ENCODE data around the gene CCDC149. TPM values are rescaled to one million over a fixed set of nuclear protein-coding genes. Genes with fewer than 3 reads are reported as not detected.

CCDC149 gene
- total RNA-seq, 1 donor from 2014 or later = 0.14 TPM

- intact Hi-C loops (cut with micrococcal nuclease) = no loop called here
These were observed 67.7 kb downstream of the CCDC149 start for GRCh38 chr4:24845132-24845531.

DNA sequence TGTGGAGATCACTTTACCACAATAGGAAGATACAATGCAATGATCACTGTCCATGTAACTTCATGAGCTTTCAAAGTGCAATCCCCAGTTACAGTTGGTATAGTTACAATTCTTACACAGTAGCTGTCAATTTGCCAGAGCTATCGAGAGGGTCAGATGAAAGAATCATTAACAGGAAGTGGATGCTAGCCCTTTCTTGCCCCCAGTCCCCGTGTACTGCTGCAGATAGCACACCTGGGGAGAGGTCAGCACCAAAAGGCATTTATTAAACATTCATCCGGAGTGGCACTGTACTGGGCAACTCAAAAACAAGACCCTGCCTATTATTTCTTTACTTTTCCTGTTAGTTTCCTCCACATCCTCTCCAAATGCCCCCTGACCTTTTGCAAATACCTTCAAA lies 69.7 kb downstream of the CCDC149 start:
- intact Hi-C loops (cut with micrococcal nuclease) = no loop called here

- intact Hi-C loops (cut with micrococcal nuclease) = no loop called here
These were observed 70.5 kb downstream of the CCDC149 start for GRCh38 chr4:24842356-24842755.

DNA sequence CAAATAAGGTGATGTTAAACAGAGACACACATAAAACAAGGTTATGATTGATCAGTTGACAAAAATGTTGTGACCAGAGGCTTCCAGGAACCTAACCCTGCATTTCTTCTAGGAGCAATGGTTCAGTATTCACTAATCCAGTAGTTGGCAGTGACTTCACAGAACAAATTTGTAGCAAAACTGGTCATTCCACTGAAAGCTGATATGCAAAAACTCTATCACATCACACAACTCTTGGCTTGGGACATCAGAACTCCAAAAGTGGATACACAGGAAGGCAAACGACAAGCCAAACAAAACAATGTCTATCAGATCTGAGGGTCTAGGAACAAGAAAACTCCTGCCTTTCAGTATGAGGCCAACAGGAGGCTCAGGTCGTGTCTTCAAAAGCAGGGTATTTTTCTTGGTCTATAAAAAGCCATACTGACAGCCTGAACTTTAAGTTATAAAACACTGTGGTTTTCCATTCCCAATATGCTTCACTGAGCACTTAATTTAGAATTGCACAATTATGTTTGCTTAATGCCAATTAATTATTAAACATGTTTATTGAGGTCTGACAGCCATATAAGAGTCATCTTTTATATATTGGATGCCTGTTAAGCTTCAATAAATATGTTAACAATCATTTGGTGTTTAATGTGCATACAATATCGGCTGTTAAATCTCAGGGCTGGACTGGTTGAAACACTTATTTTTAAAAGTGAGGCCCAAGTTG lies 71.9 kb downstream of the CCDC149 start:
- intact Hi-C loops (cut with micrococcal nuclease) = no loop called here

DNA sequence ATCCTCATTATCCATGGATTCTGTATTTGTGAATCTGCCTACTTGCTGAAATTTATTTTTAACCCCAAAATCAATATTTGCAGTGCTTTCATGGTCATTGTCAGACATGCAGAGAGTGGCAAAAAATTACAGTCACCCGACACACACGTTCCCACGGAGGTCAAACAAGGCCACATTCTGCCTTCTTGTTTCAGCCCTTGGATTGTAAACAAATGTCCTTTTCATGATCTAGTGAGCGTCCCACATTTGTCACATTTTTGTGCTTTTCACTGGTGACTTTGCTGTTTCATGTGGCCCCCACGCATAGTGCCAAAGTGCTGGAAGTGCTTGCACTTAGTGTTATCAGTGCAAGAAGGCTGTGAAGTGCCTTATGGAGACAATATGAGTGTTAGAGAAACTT lies 72.5 kb downstream of the CCDC149 start:
- intact Hi-C loops (cut with micrococcal nuclease) = no loop called here

- intact Hi-C loops (cut with micrococcal nuclease) = no loop called here
These were observed 75.1 kb downstream of the CCDC149 start for GRCh38 chr4:24837781-24838180.

GRCh38 chr4:24837336-24837735 lies 75.5 kb downstream of the CCDC149 start:
- intact Hi-C loops (cut with micrococcal nuclease) = no loop called here

DNA sequence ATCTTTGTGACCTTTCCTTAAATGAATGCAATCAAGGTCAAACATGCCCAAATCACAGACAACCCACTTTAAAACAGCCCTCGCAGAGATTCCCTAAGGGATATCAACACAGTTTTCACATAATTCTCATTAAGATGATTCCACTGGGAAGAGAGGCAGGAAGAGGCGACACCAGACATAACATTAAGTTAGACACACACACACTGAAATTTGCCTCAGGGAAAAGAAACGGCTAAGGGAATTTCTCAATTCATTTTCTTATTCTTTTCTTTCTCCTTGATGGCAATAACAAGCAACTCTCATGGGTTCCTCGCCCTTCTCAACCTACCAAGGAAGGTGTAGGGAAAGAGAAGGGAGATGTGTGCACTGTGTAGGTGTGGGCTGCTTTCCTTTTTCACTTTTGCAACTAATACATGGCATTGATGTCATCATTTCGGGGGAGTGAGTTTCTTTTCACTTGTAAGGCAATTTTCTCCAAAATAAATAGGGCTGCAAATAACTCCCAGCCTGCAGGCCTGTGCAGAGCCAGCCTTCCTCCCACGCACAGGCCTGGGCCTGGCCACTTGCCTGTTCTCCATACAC lies 76.1 kb downstream of the CCDC149 start:
- intact Hi-C loops (cut with micrococcal nuclease) = no loop called here

- intact Hi-C loops (cut with micrococcal nuclease) = no loop called here
These were observed 77.1 kb downstream of the CCDC149 start for GRCh38 chr4:24835696-24836095.

DNA sequence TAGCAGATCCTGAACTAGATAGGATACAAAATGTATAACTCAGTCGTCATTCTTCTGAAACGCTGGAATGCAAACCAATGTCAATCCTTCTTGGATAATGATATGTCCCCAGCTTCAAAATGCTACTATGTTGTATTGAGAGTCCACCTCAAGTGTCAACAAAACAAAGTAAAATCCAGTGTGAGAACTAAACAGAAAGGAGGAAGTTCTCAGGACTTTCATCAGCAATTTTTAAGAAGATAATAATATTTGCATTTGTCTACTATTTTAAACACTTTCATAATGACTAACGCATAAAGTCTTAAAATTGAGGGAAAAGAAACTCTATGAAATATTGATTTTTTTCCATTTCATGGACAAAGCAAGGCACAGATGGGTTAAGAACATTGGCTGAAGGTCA lies 81.2 kb downstream of the CCDC149 start:
- intact Hi-C loops (cut with micrococcal nuclease) = no loop called here

GRCh38 chr4:24824720-24825119 lies 88.1 kb downstream of the CCDC149 start:
- intact Hi-C loops (cut with micrococcal nuclease) = no loop called here

DNA sequence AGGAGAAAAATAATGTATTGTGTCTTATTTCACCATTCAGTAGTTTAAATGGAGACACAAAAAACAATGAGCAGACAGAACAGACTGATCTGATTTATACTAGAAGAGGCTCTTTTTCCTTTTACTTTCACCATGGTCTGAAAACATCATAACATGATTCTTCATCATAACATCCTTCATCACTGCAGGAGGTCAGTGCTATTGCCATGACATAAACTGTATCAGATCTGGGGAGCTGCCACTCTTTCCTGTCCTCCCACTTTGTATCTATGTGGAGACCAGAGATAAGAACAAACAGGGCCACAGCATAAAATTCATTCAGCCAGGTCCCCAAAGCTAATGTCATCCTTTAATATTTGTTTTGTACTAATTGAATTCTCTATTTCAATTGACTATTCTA lies 92.3 kb downstream of the CCDC149 start:
- intact Hi-C loops (cut with micrococcal nuclease) = no loop called here

GRCh38 chr4:24816797-24817196 lies 96.0 kb downstream of the CCDC149 start:
- intact Hi-C loops (cut with micrococcal nuclease) = no loop called here

GRCh38 chr4:24813732-24814131 lies 99.1 kb downstream of the CCDC149 start:
- intact Hi-C loops (cut with micrococcal nuclease) = no loop called here

- intact Hi-C loops (cut with micrococcal nuclease) = no loop called here
These were observed 101.8 kb downstream of the CCDC149 start for GRCh38 chr4:24810871-24811631.

DNA sequence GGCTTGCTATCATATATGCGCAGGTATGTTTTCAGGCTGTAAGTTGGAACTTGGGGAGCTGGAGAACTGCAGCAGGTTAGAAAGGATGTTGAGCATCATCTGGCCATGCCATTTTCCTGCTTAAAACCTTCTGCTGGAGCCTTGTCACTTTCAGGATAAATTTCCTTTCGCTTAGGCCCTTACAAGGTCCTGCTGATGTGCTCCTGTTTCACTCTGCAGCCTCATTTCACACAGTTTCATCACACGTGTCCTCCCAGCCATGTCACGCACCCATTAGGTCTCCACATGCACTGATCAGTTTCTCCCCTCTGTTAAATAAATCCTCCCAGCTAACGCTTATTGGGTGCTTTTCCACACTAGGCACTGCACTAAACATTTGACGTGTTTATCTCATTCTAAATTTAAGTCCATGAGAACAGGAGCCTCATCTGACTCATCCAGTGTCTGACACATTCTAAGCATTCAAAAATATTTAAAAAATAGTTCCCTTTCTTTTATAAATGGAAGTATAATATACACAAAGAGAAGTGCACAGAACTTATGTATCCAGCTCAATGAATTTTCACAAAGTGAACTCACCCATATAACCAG lies 102.9 kb downstream of the CCDC149 start:
- intact Hi-C loops (cut with micrococcal nuclease) = no loop called here

- intact Hi-C loops (cut with micrococcal nuclease) = no loop called here
These were observed 103.5 kb downstream of the CCDC149 start for GRCh38 chr4:24809376-24809775.

GRCh38 chr4:24808955-24809354 lies 103.9 kb downstream of the CCDC149 start:
- intact Hi-C loops (cut with micrococcal nuclease) = no loop called here

DNA sequence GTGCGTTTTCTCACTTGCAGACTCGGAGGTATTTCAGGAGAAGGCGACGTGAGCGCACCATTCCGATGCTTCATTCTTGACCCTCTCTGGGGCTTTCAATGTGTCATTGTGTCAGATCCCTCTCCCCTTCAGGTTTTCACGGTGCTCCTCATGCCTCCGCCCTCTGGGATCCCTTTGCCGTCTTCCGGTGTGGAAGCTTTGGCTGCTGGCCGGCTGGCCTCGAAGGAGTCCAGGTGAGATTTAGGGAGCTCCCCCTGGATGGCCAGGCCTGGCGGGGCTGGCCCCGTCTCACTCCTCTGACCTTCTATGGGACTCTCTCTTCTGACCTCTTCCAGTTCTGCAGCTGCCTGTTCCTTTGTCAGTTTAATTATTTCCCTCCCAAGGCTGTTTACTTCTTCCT lies 104.6 kb downstream of the CCDC149 start:
- intact Hi-C loops (cut with micrococcal nuclease) = no loop called here

DNA sequence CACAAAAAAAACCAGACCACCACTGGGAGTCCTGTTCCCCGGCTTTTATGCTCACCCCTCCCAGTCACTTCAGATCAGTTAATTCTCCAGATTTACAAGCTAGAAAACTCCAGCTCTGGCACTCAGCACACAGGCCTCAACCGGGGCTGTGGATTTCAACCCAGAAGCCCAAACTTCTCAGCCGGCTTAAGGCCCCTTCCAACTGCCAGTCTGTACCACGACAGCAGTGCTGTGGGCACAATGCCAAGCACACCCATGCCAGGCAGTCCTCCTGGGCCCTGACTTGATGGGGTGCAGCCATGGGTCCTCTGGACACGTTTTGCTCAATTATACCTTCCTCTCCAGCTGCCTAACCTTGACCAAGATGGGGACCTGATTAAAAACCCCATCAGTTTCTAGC lies 105.2 kb downstream of the CCDC149 start:
- intact Hi-C loops (cut with micrococcal nuclease) = no loop called here

DNA sequence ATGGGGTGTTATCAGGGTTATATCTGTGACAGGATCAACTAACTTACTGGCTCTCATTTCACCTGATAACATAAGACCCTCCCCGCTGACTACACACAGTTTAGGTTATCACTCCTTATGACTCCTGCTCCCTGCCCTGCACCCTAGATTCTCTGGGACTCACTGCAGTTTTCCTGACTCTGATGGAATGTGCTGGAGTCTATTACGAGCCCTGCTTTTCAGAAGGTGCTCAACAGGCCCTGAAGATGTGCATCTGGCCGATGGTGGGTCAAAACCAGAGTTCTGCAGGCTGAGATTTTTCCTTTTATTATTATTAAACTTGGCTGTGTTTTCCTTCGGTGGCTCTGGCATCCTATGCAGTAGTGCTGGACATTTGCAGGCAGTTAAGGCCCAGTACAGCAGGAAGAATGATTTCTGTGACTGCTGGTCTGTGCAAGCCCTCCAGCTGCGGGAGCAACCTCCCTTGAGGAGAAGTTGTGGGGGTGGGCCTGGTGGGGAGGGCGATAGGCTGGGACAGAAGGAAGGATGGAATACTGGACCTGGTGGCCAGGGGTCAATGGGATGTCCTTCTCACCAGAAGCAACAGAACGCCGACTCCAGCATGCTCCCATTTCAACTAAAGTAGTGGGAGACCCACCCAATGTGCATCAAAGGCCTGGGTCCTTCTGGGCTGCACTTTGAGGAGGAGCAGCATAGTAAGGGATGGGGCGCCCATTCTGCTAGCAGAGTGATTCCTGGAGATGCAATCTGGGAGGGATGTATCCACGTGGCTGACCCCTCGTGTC lies 106.4 kb downstream of the CCDC149 start:
- intact Hi-C loops (cut with micrococcal nuclease) = no loop called here
